Activated effector memory CD4-positive, alpha-beta T cell treated with anti-CD3 and anti-CD28 coated beads, Interleukin-2, amount 50 U/mL, for 16 hours (primary cell): Measurements from ENCODE around the gene GPER1.
"Not testable (repeated sequence)": the region's sequence is repeated elsewhere in the genome, so short reads cannot be mapped to it uniquely, and the experiment has no call there.

Experiments
- DNase-seq: peaks from one replicate; pipeline ENCODE4 v3.0.0-alpha.2; 2020

Gene GPER1

GRCh38 chr7:1071731-1072254 lies 16.1 kb upstream of the GPER1 start:
- DNase-seq = no peak

GRCh38 chr7:1073142-1073977 lies 14.6 kb upstream of the GPER1 start:
- no peak for DNase-seq

GRCh38 chr7:1074018-1074417 lies 13.9 kb upstream of the GPER1 start:
- DNase-seq = not testable (repeated sequence)

- DNase-seq = no peak
Observed at GRCh38 chr7:1074593-1075431, 13.1 kb upstream of the GPER1 start.

- DNase-seq = no peak
Observed at GRCh38 chr7:1076184-1077072, 11.5 kb upstream of the GPER1 start.

- no peak for DNase-seq
Observed at GRCh38 chr7:1078519-1078918, 9.4 kb upstream of the GPER1 start.

- DNase-seq = no peak
Observed at GRCh38 chr7:1078985-1079384, 8.9 kb upstream of the GPER1 start.

GRCh38 chr7:1079546-1079945 lies 8.4 kb upstream of the GPER1 start:
- no peak for DNase-seq

- no peak for DNase-seq
Observed at GRCh38 chr7:1080252-1080920, 7.5 kb upstream of the GPER1 start.

GRCh38 chr7:1080921-1081255 lies 7.0 kb upstream of the GPER1 start:
- DNase-seq = no peak

- DNase-seq = no peak
Observed at GRCh38 chr7:1081336-1081735, 6.6 kb upstream of the GPER1 start.

GRCh38 chr7:1081931-1082401 lies 5.9 kb upstream of the GPER1 start:
- DNase-seq = no peak

GRCh38 chr7:1083729-1084657 lies 3.9 kb upstream of the GPER1 start:
- no peak for DNase-seq

GRCh38 chr7:1085266-1085665 lies 2.6 kb upstream of the GPER1 start:
- no peak for DNase-seq

- no peak for DNase-seq
Observed at GRCh38 chr7:1085910-1086421, 1.9 kb upstream of the GPER1 start.

- DNase-seq = peak; percentile 90
Observed at GRCh38 chr7:1086588-1087464, 1.1 kb upstream of the GPER1 start.

GRCh38 chr7:1087465-1087814 lies 473 bp upstream of the GPER1 start:
- DNase-seq = no peak

- DNase-seq = no peak
Observed at GRCh38 chr7:1090236-1090635, 2.3 kb downstream of the GPER1 start.

GRCh38 chr7:1090686-1091643 lies 3.1 kb downstream of the GPER1 start:
- no peak for DNase-seq
